ENCODE measurements around the gene SLC25A10.

The SLC25A10 gene

GRCh38 chr17:81707725-81708646 lies 4.1 kb upstream of the SLC25A10 start:
- H3K79me2 ChIP-seq (ENCODE audit: insufficient read depth, low read depth) = peaks cover 40% of the 10 kb centered on the region
- H2AFZ ChIP-seq (ENCODE audit: low read depth) = no peak overlapping the region
- H3K4me3 ChIP-seq (IDR thresholded peaks at IDR 0.05; ENCODE audit: insufficient read depth, low read depth, low read length) = no peak overlapping the region
- no peak for TF ChIP-seq CTCF (conservative IDR thresholded peaks at IDR 0.05; ENCODE audit: low read depth, low read length)
- no peaks in the 10 kb centered on the region for H3K27me3 ChIP-seq (ENCODE audit: insufficient read depth, low read depth)
- no peaks in the 10 kb centered on the region for H4K20me1 ChIP-seq (ENCODE audit: insufficient read depth)
- H3K36me3 ChIP-seq (ENCODE audit: insufficient read depth) = peaks cover 7% of the 10 kb centered on the region; the same call in 1 of the 2 replicates
- no peak overlapping the region for H3K9ac ChIP-seq
- no peak overlapping the region for H3K4me2 ChIP-seq
- no peak overlapping the region for H3K27ac ChIP-seq
- peaks cover 31% of the 10 kb centered on the region for H3K4me1 ChIP-seq (ENCODE audit: low read depth, poor library complexity, severe bottlenecking)

- H3K27ac ChIP-seq = no peak overlapping the region
- no peak overlapping the region for H3K4me3 ChIP-seq (IDR thresholded peaks at IDR 0.05; ENCODE audit: insufficient read depth, low read depth, low read length)
- peaks cover 40% of the 10 kb centered on the region for H3K79me2 ChIP-seq (ENCODE audit: insufficient read depth, low read depth)
- H3K9ac ChIP-seq = no peak overlapping the region
- peaks cover 7% of the 10 kb centered on the region; the same call in 1 of the 2 replicates for H3K36me3 ChIP-seq (ENCODE audit: insufficient read depth)
- H3K27me3 ChIP-seq (ENCODE audit: insufficient read depth, low read depth) = no peaks in the 10 kb centered on the region
- no peak overlapping the region for H3K4me2 ChIP-seq
- no peaks in the 10 kb centered on the region for H4K20me1 ChIP-seq (ENCODE audit: insufficient read depth)
- H2AFZ ChIP-seq (ENCODE audit: low read depth) = no peak overlapping the region
- no peak for TF ChIP-seq CTCF (conservative IDR thresholded peaks at IDR 0.05; ENCODE audit: low read depth, low read length)
- peaks cover 39% of the 10 kb centered on the region for H3K4me1 ChIP-seq (ENCODE audit: low read depth, poor library complexity, severe bottlenecking)
Measured at GRCh38 chr17:81708739-81709185, 3.3 kb upstream of the SLC25A10 start.

- H3K27ac ChIP-seq = peak overlapping the region; percentile 78; the same call in 1 of the 2 replicates
- no peaks in the 10 kb centered on the region for H4K20me1 ChIP-seq (ENCODE audit: insufficient read depth)
- H3K36me3 ChIP-seq (ENCODE audit: insufficient read depth) = peaks cover 7% of the 10 kb centered on the region; the same call in 1 of the 2 replicates
- no peak overlapping the region for H2AFZ ChIP-seq (ENCODE audit: low read depth)
- peaks cover 32% of the 10 kb centered on the region for H3K4me1 ChIP-seq (ENCODE audit: low read depth, poor library complexity, severe bottlenecking)
- no peak for TF ChIP-seq CTCF (conservative IDR thresholded peaks at IDR 0.05; ENCODE audit: low read depth, low read length)
- H3K27me3 ChIP-seq (ENCODE audit: insufficient read depth, low read depth) = no peaks in the 10 kb centered on the region
- peaks cover 38% of the 10 kb centered on the region for H3K79me2 ChIP-seq (ENCODE audit: insufficient read depth, low read depth)
- no peak overlapping the region for H3K4me3 ChIP-seq (IDR thresholded peaks at IDR 0.05; ENCODE audit: insufficient read depth, low read depth, low read length)
- H3K9ac ChIP-seq = peak overlapping the region; percentile 57; the same call in 1 of the 2 replicates
- peak overlapping the region; percentile 84 for H3K4me2 ChIP-seq
Measured at GRCh38 chr17:81710514-81711308, 1.4 kb upstream of the SLC25A10 start.

GRCh38 chr17:81712468-81713003 lies 452 bp downstream of the SLC25A10 start:
- Histone ChIP-seq H3K9ac (peak overlapping the region; percentile 57), H3K36me3 (ENCODE audit: insufficient read depth) (peaks cover 1% of the 10 kb centered on the region; the same call in 1 of the 2 replicates), H3K4me1 (ENCODE audit: low read depth, poor library complexity, severe bottlenecking) (peaks cover 32% of the 10 kb centered on the region), H3K27ac (peak overlapping the region; percentile 31; the same call in 1 of the 2 replicates), H4K20me1 (ENCODE audit: insufficient read depth) (no peaks in the 10 kb centered on the region), H3K4me3 (IDR thresholded peaks at IDR 0.05; ENCODE audit: insufficient read depth, low read depth, low read length) (no peak overlapping the region), H2AFZ (ENCODE audit: low read depth) (no peak overlapping the region), H3K79me2 (ENCODE audit: insufficient read depth, low read depth) (peaks cover 27% of the 10 kb centered on the region), H3K4me2 (peak overlapping the region; percentile 99), H3K27me3 (ENCODE audit: insufficient read depth, low read depth) (no peaks in the 10 kb centered on the region)
- no peak; the same call in 1 of the 2 replicates for TF ChIP-seq CTCF (conservative IDR thresholded peaks at IDR 0.05; ENCODE audit: low read depth, low read length)
